ENCODE results near the gene LRRC28.

LRRC28 gene

DNA sequence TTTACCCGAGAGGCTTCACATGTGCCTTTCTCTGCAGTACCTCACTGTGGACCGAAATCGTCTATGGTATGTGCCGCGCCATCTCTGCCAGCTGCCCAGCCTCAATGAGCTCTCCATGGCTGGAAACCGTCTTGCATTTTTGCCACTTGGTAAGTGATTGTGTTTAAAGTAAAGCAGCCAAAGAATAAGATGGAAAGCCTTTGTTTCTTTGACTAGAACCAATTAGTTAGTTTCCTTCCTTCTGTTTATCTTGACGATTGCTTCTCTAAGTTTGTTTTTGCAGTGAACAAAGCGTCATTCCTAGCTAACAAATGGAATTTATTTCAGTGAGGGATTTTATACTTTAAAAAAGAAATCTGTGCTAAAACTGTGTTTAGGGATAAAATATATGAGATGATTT lies 82.7 kb downstream of the LRRC28 start:
- H3K4me3 ChIP-seq (replicated peaks; ENCODE audit: low read depth, low read length) = no peak overlapping the region
- DNase-seq (ENCODE audit: low read depth) = no peak
- TF ChIP-seq, protein P1, sequence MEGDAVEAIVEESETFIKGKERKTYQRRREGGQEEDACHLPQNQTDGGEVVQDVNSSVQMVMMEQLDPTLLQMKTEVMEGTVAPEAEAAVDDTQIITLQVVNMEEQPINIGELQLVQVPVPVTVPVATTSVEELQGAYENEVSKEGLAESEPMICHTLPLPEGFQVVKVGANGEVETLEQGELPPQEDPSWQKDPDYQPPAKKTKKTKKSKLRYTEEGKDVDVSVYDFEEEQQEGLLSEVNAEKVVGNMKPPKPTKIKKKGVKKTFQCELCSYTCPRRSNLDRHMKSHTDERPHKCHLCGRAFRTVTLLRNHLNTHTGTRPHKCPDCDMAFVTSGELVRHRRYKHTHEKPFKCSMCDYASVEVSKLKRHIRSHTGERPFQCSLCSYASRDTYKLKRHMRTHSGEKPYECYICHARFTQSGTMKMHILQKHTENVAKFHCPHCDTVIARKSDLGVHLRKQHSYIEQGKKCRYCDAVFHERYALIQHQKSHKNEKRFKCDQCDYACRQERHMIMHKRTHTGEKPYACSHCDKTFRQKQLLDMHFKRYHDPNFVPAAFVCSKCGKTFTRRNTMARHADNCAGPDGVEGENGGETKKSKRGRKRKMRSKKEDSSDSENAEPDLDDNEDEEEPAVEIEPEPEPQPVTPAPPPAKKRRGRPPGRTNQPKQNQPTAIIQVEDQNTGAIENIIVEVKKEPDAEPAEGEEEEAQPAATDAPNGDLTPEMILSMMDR (IDR thresholded peaks at IDR 0.05; ENCODE audit: low read length, missing control alignments) = no peak

DNA sequence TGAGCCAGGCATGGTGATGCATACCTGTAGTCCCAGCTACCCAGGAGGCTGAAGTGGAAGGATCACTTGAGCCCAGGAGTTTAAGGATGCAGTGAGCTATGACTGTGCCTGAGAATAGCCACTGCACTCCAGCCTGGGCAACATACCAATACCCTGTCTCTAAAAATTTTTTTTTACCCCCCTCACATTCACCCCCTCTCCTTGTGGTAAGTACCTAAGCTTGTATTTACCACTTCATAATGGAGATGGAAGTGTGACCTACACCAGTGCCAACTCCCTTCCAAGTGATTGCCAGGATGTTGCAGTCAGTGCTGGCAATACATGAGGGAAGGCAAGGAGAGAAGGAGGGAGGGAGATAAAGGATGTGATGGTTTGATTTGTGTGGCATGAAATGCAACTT lies 84.2 kb downstream of the LRRC28 start:
- DNase-seq (ENCODE audit: low read depth) = no peak
- TF ChIP-seq, protein P1 (IDR thresholded peaks at IDR 0.05; ENCODE audit: low read length, missing control alignments) = no peak
- no peak overlapping the region for H3K4me3 ChIP-seq (replicated peaks; ENCODE audit: low read depth, low read length)

DNA sequence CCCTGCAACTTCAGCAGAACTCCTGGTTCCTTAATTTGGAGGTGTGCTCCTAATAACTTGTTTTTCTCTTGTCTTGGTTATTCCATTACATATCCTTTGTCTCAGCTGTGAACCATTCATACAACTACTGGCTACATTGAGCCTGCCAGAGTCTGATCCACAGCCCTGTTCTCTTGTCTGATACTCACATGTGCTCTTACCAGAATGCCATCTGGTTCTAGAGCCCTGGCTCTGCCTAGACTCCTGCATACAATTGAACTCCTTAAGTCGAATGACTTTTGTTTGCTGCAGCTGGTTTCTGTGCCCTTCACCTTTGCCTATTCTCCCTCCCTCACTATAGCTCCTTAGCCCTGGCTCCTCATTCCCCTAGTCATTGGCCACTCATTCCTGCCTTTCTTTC lies 85.5 kb downstream of the LRRC28 start:
- TF ChIP-seq, protein P1 (IDR thresholded peaks at IDR 0.05; ENCODE audit: low read length, missing control alignments) = no peak
- no peak for DNase-seq (ENCODE audit: low read depth)
- no peak overlapping the region for H3K4me3 ChIP-seq (replicated peaks; ENCODE audit: low read depth, low read length)

DNA sequence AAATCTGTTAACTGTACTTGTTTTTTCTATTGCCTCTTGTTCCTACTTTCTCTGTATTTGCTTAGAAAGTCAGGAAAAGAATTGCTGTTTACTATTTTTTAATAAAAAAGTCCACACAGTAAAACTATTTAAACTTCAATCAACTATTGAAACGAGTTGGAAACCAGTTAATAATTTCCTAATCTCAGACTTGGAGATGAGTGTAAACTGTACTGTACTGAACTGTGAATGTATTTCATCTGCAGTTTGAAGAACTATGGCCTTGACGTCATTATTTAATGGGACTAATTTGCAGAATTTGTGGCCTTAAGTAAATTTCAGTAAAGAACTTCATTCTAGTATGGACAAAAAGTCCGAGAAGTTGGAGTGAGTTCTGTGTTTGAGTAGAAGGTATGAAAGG lies 89.1 kb downstream of the LRRC28 start:
- DNase-seq (ENCODE audit: low read depth) = no peak
- H3K4me3 ChIP-seq (replicated peaks; ENCODE audit: low read depth, low read length) = no peak overlapping the region
- TF ChIP-seq, protein P1 (IDR thresholded peaks at IDR 0.05; ENCODE audit: low read length, missing control alignments) = no peak

DNA sequence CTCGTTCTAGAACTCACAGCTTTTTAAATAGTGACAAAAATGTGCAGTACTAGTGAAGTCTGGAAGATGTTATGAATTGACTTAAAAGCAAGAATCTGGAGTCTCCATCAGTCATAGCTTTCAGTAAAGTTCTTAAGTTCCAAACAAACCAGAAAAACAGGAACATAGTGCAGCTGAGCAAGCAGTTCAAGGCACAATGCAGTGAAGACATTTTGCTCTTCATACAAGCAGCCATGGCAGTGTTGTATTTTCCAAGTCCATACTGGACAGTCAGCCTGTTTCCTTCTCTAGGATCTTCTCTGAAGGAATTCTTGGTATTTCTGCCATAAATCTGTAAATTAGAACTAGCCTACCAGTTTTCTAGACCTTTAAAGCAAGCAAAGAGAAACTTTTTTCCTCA lies 90.5 kb downstream of the LRRC28 start:
- no peak for DNase-seq (ENCODE audit: low read depth)
- TF ChIP-seq, protein P1 (IDR thresholded peaks at IDR 0.05; ENCODE audit: low read length, missing control alignments) = no peak
- H3K4me3 ChIP-seq (replicated peaks; ENCODE audit: low read depth, low read length) = no peak overlapping the region

DNA sequence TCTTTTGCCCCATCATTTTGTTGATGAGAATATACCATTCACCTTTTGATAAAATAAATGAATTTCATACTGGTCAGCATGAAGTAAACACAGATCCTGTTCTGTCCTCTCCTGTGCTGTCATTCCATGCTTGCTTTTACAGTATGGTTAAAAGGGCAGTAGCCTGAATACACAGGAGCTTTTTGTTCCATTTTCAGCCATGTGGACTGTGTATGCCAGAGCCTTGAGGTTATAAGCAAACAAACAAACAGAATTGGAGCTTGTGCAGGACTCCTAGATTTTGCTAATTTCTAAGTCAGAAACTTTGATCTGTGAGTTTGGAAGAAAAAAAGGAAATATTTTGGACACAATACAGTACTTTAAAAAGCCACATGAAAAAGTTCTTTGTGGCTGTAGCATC lies 91.9 kb downstream of the LRRC28 start:
- H3K4me3 ChIP-seq (replicated peaks; ENCODE audit: low read depth, low read length) = no peak overlapping the region
- TF ChIP-seq, protein P1 (IDR thresholded peaks at IDR 0.05; ENCODE audit: low read length, missing control alignments) = no peak
- DNase-seq (ENCODE audit: low read depth) = no peak

DNA sequence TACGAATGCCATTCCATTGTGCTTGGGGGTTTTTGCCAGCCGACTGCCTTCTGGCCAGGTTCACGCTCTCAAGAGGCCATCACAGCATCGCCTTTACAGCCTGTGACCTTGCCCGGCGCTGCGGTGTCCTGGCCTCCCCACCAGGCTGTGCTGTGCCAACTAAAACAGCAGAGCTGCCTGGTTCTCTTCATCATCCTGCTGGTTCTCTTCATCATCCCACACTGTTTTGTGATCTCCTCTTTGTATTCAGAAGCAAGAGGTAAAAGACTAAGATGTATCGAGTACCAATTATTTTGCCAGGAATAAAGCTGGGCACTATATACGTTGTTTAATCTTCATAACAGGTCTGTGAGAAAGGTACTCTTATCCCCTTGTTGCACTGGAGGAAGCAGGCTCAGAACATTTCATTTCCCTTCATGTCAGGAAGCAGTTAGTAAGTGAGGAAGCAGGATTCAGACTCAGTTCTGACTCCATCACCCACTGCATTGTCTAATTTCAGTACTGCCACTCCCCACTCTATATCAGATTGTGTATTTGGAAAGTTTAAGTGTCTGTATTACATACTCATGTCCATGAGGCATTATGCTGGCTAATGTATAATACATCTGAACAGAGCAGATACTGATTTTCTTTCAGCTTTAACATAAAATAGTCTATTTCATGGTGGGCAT lies 92.7 kb downstream of the LRRC28 start:
- H3K4me3 ChIP-seq (replicated peaks; ENCODE audit: low read depth, low read length) = no peak overlapping the region
- TF ChIP-seq, protein P1 (IDR thresholded peaks at IDR 0.05; ENCODE audit: low read length, missing control alignments) = peak; percentile 38
- DNase-seq (ENCODE audit: low read depth) = peak; percentile 26
